Measurements from ENCODE around the gene SPATA13.

DNA sequence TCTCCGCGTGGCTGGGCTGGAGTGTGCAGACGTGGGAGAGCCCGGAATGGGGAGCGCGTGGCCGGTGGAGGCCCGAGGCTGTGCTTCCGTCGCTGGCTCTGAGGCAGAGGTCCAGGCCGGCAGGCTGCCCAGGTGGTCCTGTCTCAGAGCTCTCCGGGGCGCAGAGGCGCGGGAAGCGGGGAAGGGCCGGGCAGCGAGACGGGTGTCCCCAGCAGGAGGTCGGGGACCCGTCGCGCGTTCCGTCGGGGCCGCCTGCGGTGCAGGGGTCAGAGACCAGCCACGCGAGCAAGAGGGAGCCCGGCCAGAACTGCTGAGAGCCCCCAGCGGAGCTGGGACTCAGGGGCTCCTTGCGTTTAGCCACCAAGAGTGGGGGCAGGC is 147.5 kb downstream of the SPATA13 start:
- TF ChIP-seq, protein P1, sequence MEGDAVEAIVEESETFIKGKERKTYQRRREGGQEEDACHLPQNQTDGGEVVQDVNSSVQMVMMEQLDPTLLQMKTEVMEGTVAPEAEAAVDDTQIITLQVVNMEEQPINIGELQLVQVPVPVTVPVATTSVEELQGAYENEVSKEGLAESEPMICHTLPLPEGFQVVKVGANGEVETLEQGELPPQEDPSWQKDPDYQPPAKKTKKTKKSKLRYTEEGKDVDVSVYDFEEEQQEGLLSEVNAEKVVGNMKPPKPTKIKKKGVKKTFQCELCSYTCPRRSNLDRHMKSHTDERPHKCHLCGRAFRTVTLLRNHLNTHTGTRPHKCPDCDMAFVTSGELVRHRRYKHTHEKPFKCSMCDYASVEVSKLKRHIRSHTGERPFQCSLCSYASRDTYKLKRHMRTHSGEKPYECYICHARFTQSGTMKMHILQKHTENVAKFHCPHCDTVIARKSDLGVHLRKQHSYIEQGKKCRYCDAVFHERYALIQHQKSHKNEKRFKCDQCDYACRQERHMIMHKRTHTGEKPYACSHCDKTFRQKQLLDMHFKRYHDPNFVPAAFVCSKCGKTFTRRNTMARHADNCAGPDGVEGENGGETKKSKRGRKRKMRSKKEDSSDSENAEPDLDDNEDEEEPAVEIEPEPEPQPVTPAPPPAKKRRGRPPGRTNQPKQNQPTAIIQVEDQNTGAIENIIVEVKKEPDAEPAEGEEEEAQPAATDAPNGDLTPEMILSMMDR (IDR thresholded peaks at IDR 0.05), result no peak
- no peak for TF ChIP-seq EZH2 (IDR thresholded peaks at IDR 0.05; ENCODE audit: borderline replicate concordance, insufficient read depth, low read depth, low read length, poor library complexity, severe bottlenecking)

All from B cell (primary cell).